Skin epidermis (tissue), 12 donors: Measurements from ENCODE around the gene LMX1A.

ENCODE experiments used
- H3K27ac ChIP-seq, 21 experiments: fragments of 200-600 bp; sonication (generic) in 11 of 21; one replicate each; pipeline ENCODE4 v1.5.0; 2020; ENCODE audit warnings: mild to moderate bottlenecking in 3 of 21, inconsistent platforms in 2 of 21, moderate library complexity in 2 of 21
- H3K4me3 ChIP-seq, 7 experiments: fragments of 200-600 bp; sonication (generic) in 2 of 7; one replicate each; pipeline ENCODE4 v1.5.0; 2020; ENCODE audit warnings: inconsistent platforms in 2 of 7, mild to moderate bottlenecking in 2 of 7, moderate library complexity in 1 of 7

LMX1A gene

GRCh38 chr1:165287781-165288180 is 68.7 kb downstream of the LMX1A start:
- H3K27ac ChIP-seq, result no peak overlapping the region
- H3K4me3 ChIP-seq, result no peak overlapping the region

GRCh38 chr1:165287329-165287728 is 69.2 kb downstream of the LMX1A start:
- Histone ChIP-seq H3K4me3 (no peak overlapping the region), H3K27ac (no peak overlapping the region)

- H3K4me3 ChIP-seq, result no peak overlapping the region
- H3K27ac ChIP-seq, result no peak overlapping the region
These were observed 72.1 kb downstream of the LMX1A start for GRCh38 chr1:165284454-165284853.

- Histone ChIP-seq H3K4me3 (no peak overlapping the region), H3K27ac (no peak overlapping the region)
These were observed 75.2 kb downstream of the LMX1A start for GRCh38 chr1:165281207-165281901.

GRCh38 chr1:165279882-165280281 is 76.6 kb downstream of the LMX1A start:
- Histone ChIP-seq H3K27ac (no peak overlapping the region), H3K4me3 (no peak overlapping the region)

DNA sequence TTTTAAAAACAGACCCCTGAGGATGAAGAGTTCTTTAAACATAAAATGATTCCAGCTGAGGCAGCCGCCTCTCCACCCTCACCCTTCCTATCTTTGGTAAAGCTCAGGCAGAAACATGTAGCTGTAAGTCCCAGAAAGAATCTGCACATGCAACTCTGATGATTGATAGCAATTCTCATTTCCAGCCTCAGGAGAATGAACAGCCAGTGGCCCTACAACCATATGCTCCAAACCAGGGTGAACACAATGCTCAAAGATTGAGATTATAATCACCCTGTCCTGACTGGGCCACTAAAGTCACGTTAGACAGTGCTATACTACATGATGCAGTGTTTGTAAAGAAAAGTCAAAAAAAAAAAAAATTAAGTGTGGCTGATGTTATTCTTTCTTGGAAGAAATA is 80.2 kb downstream of the LMX1A start:
- H3K4me3 ChIP-seq, result no peak overlapping the region
- no peak overlapping the region for H3K27ac ChIP-seq

DNA sequence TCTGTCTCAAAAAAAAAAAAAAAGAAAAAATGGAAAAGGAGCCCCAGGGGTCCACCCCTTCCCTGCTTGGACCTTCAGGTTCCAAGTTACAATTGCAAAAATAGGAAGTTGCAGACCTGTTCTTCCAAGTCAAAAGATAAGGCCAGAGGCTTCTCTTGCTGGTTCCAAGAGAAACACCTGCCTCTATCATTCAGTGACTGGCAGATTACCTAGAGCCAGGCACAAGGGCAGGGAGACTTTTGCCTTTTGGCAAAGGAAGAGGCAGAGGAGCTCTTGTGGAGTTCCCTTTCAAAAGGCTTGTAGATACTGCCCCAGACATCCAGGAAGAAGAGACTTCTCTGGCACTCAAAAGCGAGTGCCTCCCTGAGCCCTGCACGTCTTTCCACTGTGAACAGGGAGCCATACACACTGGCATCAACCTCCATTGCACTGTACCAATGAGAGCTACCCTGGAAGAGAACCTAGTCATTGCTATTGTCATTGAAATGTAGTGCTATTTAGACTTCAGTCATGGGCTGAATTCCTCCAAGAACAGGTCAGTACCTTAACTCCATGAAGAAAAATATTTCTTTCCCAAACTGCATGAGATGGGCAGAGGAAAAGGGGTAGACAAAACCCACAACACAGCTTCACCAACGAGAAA is 91.2 kb downstream of the LMX1A start:
- no peak overlapping the region for H3K4me3 ChIP-seq
- H3K27ac ChIP-seq, result no peak overlapping the region

DNA sequence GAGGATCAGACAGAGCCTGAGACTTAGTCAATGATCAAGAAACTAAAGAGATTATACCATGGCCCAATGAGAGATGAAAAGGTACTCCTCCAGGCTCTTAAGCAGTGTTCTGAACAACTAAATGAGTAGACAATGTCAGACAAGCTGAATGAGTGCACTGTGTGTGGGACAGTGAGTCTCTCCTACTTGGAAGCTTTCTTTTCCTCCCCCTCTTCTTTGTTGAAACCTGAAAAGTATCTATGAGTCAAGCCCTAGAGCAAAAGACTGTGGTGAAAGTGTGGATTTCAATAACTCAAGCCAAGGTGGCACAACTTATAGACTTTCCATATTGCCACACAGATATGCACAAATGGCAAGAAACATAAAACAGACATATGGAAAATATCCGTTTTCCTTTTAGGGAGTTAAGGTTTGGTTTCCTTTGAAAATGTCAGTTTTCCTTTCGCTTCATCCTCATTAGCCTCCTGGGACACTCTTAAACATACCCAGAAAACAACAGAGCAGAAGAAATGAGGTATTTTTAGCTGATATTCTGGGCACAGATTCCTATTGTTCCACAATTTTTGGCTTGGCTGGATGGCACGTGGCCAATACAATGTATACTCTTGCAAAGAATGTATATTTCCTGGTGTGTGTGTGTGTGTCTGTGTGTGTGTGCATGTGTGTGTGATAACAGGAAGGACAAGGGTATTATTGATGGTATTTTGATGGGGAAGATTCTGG is 96.6 kb downstream of the LMX1A start:
- Histone ChIP-seq H3K27ac (no peak overlapping the region), H3K4me3 (no peak overlapping the region)

DNA sequence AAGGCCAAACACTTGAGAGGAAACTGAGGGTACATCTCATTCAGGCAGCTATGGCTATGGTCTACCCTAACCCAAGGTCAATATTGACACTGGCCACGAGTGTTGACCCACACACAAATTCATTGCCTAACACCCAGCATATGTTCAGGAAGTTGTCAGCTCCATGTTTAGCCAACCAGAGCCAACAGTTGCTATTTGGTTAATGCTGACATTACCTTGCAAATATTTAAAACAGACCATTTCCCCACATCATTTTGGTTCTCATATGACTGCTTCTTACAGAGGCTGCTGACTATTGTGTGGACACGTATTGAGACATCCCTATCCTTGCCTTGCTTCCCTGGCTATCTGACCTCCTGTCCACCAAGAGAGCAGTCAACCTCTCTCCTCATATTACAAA is 97.3 kb downstream of the LMX1A start:
- Histone ChIP-seq H3K4me3 (no peak overlapping the region), H3K27ac (no peak overlapping the region)

DNA sequence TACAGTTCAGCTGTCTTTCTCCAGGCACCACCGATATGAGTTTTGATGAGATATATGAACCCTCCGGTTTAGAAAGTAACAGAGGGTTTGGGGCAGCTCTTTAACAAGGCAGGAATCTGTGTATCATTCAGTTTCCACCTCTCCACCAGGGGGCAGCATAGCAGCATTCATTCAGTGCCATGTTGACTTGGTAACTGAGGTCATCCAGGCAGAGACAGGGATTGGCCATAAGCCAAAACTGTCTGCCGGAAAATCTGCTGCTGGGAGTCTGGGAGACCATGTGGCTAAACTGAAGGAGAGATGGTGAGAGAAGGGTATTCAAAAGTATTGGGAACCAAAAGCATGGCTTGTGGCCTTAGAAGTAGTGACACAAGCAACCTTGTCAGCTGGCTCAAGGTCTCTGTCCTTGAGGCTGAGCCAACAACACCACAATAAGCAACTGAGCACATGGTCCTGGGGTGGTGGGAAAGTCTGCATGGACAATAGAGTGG is 98.5 kb downstream of the LMX1A start:
- H3K27ac ChIP-seq, result no peak overlapping the region
- H3K4me3 ChIP-seq, result no peak overlapping the region

DNA sequence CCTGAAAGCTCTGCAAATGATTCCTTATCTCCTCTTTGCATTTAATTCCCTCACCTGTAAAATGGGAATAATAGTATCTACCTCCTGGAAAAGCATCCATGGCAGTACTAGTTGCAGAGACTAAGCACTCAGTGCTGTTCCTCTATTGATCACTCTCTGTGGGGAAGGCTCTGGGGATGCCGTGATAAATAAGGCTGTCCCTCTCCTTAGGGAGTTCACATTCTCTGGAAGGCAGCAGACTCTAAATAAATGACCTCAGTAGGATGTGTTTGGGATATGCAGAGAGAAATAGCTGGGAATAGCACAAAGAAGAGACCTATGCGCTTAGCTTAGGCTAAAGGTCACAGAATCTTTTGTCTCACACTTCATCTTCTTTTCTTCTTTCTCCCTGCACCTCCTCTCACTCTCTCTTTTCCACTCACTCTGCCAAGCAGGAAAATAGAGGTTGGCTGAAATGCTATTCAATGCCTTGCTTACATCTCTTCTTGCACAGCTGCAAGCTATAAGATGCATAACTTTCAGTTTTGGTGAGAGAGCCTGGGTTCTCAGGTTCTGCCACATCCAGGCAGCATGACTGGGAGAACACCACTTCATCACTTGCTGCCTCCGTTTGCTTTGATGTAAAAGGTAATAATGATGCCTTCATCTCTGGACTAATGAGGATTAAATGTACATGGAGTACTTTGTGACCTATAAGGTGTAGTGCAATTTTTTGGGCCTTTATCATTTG is 101.5 kb downstream of the LMX1A start:
- no peak overlapping the region for H3K4me3 ChIP-seq
- H3K27ac ChIP-seq, result no peak overlapping the region

DNA sequence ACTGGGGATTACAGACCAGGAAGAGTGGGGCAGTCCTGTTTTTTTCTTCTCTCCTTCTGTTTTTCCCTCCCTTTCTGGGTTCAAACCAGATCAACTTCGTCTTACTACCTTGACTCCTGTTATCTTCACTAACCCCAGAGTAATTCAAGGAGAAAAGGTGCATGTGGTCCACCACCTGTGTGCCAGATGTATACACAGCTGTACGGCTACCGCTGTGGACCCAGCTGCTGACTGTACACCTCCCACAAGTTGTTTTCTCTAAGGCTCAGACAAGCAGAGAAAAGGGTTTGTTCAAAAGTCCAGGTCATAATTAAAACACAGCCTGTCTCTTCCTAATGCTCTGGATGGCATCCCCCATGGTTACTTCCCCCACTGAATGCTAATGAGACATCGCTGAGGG is 102.1 kb downstream of the LMX1A start:
- Histone ChIP-seq H3K4me3 (no peak overlapping the region), H3K27ac (no peak overlapping the region)

DNA sequence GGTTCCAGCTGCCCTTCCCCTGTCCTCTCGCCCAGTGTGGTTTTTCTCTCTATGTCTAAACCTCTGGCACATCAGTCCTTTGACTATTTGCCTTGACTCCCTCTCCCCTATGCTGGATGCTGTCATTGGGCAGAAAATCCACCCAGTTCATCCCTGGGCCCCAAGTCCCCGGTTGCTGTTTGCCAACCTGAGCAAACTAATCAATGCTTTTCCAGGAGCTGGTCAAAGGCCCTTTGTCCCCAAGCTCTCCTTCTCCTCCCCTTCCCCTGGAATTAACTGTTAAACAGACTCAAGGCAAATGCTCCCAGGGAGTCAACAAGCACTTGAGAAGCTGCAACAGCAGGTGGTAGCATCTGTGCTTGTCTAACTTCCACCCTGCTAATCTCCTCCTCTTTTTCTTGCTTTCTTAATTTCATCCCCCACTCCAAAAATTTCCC is 102.7 kb downstream of the LMX1A start:
- no peak overlapping the region for H3K4me3 ChIP-seq

DNA sequence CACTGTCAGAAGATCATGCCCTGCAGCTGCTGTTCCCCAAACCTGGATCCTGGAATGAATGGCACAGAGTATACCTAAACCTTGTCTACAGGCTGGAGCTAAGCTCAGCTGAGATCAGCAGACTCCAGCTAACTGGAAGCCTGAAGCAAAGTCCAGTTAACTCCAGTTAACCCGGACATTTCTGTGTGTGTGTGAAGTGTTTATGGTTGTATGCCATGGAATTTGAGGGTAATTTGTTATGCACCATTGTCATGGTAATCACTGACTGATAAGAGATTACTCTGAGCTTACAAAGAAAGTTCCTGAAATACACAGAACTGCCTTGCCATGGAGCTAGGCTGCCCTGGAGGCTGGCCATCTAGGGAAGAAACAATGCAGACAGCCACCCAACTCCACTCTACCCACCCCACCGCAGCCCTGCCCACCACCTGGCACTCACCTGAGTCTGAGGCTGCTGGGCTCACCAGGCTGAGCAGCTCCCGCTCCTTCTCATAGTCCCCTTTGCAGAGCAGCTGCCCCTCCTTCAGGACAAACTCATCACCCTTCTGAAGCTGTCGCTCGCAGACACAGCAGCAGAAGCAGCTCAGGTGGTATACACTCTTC is 107.4 kb downstream of the LMX1A start:
- Histone ChIP-seq H3K27ac (no peak overlapping the region), H3K4me3 (no peak overlapping the region)

More for the DNA sequence above, 102.7 kb downstream of the LMX1A start:
- H3K27ac ChIP-seq, result no peak overlapping the region

DNA sequence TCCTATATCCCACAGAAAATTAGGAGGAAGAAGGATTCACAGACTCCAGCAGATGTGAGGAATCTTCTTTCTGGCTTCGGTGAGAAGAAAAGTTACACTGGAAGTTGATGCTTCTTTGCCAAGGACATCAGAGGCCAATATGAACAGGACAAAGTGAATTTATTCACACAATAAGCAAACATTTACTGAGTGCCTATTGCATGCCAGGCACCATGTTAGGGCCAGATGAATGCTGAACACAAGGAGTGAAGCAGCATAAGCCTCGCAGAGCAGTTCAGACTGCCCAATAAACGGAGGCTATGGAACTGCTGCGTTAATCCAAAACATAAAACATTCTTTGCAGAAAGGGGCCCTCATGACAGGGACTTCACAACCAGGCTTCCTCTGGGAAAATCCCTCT is 114.6 kb downstream of the LMX1A start:
- no peak overlapping the region for H3K4me3 ChIP-seq

DNA sequence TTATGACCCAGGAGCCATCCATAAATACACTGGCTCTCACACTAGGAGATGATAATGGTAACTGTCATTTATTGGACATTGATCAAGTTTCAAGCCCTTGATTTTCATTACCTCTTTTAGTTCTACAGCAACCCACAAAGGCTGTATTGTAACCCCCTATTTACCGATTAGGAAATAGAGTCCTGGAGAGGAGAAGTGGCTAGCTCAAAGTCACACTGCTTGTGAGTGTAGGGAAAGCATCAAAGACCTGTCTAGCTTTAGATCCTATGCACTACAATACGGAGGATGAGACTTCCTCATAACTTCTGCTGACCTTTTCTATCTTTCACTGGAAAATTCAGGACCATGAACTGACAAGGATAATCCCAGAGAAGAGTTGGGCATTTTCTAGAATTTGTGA is 115.2 kb downstream of the LMX1A start:
- Histone ChIP-seq H3K4me3 (no peak overlapping the region), H3K27ac (no peak overlapping the region)

More for the DNA sequence above, 114.6 kb downstream of the LMX1A start:
- H3K27ac ChIP-seq, result no peak overlapping the region

DNA sequence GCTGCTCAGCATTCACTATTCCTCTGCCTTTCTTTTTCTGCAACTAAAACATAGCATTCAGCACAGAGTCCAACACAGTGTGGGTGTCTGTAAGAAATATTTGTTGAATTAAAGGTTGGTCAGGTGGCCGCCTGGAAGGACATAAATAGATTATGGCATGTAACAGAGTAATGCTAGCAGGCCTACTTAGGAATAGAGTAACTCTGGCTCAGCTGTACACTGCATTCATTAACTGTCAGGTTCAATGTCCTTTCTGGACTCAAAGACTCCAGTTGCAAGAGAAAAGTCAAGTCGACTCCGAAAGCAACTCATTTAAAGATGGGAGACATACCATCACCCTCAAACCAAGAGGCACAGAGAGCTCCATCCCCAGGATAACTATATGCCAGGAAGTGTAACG is 116.0 kb downstream of the LMX1A start:
- Histone ChIP-seq H3K27ac (no peak overlapping the region), H3K4me3 (no peak overlapping the region)

- H3K27ac ChIP-seq, result no peak overlapping the region
- H3K4me3 ChIP-seq, result no peak overlapping the region
These were observed 116.6 kb downstream of the LMX1A start for GRCh38 chr1:165239873-165240272.

DNA sequence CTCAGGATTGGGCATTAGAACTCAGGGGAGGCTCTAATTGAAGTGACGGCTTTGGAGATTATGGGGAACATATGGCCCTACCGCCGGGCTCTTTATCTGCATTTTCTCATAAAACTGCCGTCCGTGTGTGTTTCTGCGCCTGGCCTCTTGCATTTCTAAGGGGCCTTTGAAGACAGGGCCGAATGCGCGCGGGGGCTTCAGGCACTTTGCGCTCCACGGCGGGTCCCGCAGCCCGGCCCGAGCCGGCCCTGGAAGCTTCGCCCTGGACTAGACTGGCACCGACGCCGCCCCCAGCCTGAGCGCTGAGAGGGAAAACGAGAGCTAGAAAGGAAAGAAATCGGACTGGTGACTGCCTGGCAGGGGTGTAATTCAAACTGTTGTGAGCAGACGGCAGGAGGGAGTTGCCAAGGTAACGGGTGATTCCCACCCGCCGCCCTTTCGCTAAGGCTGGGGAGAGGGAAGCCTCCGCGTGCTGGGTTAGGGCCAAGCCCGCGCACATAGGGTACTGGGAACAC is 120.7 kb downstream of the LMX1A start:
- peak overlapping the region in 5 of 7 experiments; percentile 2 to 35 (median 24) for H3K4me3 ChIP-seq
- H3K27ac ChIP-seq, result no peak overlapping the region
